ENCODE measurements around the gene TRIM39.

TRIM39 gene

DNA sequence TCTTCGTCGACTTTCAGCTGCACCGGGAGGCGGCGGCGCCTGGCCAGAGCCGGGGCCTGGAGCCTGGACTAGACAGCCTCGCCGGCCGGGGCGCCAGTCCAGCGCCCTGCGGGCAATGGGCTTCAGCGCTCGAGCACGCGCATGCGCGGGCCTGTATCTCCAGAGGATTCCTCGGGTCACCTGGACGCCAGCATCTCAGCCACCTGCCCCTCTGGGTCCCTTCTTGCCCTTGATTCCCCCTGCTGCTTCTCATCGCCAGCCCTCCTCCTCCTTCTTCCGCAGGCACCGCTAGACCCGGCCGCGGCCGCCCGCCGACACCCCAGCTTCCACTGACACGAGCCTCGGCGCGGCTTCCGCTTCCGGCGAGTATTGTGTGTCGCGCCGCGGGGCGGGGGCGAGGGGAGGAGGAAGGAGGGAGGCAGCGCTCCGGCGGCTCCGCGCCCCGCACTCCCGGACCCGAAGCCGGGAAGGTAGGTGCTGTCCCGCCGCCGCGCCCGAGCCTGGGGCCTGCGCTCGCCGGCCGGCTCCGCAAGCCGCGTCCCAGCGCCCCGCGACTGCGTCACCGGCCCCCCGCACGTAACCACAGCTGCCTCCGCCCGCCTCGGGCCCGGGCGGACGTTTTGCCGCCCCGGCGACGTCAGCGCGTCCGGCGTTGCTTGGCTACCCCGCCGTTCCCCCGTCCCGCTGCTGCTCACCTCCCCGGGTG, at the start of gene TRIM39 (continued):
- TF ChIP-seq ZNF473 (tag by site-specific recombination; IDR thresholded peaks at IDR 0.05) (no peak), KLF9 (tag by site-specific recombination; IDR thresholded peaks at IDR 0.05; ENCODE audit: low read depth) (0 out of 2 replicates have a peak, but pooled peaks have one; percentile 42), ZNF248 (tag by site-specific recombination; IDR thresholded peaks at IDR 0.05) (no peak), ZNF423 (tag by site-specific recombination; IDR thresholded peaks at IDR 0.05) (no peak), ZXDB (tag by site-specific recombination; IDR thresholded peaks at IDR 0.05) (no peak; the same call in none of the 2 replicates), ZBTB8A (tag by site-specific recombination; IDR thresholded peaks at IDR 0.05) (peak; percentile 53), ZNF571 (tag by site-specific recombination; IDR thresholded peaks at IDR 0.05) (no peak), ZNF521 (tag by site-specific recombination; IDR thresholded peaks at IDR 0.05) (no peak), ZEB2 (tag by site-specific recombination; IDR thresholded peaks at IDR 0.05) (no peak; the same call in 1 of the 2 replicates), ZSCAN18 (tag by site-specific recombination; IDR thresholded peaks at IDR 0.05) (no peak), ZNF426 (tag by site-specific recombination; IDR thresholded peaks at IDR 0.05) (no peak), ZNF48 (tag by site-specific recombination; IDR thresholded peaks at IDR 0.05) (no peak), ZNF350 (tag by site-specific recombination; IDR thresholded peaks at IDR 0.05) (no peak), ZNF623 (tag by site-specific recombination; IDR thresholded peaks at IDR 0.05) (no peak), SALL2 (tag by site-specific recombination; IDR thresholded peaks at IDR 0.05; ENCODE audit: borderline replicate concordance) (no peak), ZNF157 (tag by site-specific recombination; IDR thresholded peaks at IDR 0.05) (no peak), PRDM6 (tag by site-specific recombination; IDR thresholded peaks at IDR 0.05) (no peak), ZNF121 (tag by site-specific recombination; IDR thresholded peaks at IDR 0.05) (no peak), GLI2 (tag by site-specific recombination; IDR thresholded peaks at IDR 0.05; ENCODE audit: borderline replicate concordance, low read depth) (no peak), ZNF610 (tag by site-specific recombination; IDR thresholded peaks at IDR 0.05; ENCODE audit: borderline replicate concordance) (no peak), ZSCAN30 (tag by site-specific recombination; IDR thresholded peaks at IDR 0.05) (peak; percentile 33; the same call in 1 of the 2 replicates), ZFHX2 (tag by site-specific recombination; conservative IDR thresholded peaks at IDR 0.05) (peak; percentile 20; the same call in 1 of the 2 replicates), ZSCAN23 (tag by site-specific recombination; IDR thresholded peaks at IDR 0.05) (no peak), ZNF596 (tag by site-specific recombination; IDR thresholded peaks at IDR 0.05) (peak; percentile 51), ZNF10 (tag by site-specific recombination; IDR thresholded peaks at IDR 0.05) (no peak; the same call in 1 of the 2 replicates), ZBTB20 (tag by site-specific recombination; IDR thresholded peaks at IDR 0.05) (peak; percentile 89; the same call in 1 of the 2 replicates), ZNF404 (tag by site-specific recombination; IDR thresholded peaks at IDR 0.05) (no peak), ZNF510 (tag by site-specific recombination; IDR thresholded peaks at IDR 0.05; ENCODE audit: insufficient replicate concordance) (no peak), ZNF580 (tag by site-specific recombination; IDR thresholded peaks at IDR 0.05) (no peak), MYNN (tag by site-specific recombination; IDR thresholded peaks at IDR 0.05; ENCODE audit: borderline replicate concordance) (no peak)
- TF ChIP-seq, protein P1, sequence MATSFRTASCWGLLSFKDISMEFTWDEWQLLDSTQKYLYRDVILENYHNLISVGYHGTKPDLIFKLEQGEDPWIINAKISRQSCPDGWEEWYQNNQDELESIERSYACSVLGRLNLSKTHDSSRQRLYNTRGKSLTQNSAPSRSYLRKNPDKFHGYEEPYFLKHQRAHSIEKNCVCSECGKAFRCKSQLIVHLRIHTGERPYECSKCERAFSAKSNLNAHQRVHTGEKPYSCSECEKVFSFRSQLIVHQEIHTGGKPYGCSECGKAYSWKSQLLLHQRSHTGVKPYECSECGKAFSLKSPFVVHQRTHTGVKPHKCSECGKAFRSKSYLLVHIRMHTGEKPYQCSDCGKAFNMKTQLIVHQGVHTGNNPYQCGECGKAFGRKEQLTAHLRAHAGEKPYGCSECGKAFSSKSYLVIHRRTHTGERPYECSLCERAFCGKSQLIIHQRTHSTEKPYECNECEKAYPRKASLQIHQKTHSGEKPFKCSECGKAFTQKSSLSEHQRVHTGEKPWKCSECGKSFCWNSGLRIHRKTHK (tag by site-specific recombination; IDR thresholded peaks at IDR 0.05): no peak
- TF ChIP-seq, protein P2, sequence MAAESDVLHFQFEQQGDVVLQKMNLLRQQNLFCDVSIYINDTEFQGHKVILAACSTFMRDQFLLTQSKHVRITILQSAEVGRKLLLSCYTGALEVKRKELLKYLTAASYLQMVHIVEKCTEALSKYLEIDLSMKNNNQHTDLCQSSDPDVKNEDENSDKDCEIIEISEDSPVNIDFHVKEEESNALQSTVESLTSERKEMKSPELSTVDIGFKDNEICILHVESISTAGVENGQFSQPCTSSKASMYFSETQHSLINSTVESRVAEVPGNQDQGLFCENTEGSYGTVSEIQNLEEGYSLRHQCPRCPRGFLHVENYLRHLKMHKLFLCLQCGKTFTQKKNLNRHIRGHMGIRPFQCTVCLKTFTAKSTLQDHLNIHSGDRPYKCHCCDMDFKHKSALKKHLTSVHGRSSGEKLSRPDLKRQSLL (tag by site-specific recombination; IDR thresholded peaks at IDR 0.05): no peak
- TF ChIP-seq, protein P3, sequence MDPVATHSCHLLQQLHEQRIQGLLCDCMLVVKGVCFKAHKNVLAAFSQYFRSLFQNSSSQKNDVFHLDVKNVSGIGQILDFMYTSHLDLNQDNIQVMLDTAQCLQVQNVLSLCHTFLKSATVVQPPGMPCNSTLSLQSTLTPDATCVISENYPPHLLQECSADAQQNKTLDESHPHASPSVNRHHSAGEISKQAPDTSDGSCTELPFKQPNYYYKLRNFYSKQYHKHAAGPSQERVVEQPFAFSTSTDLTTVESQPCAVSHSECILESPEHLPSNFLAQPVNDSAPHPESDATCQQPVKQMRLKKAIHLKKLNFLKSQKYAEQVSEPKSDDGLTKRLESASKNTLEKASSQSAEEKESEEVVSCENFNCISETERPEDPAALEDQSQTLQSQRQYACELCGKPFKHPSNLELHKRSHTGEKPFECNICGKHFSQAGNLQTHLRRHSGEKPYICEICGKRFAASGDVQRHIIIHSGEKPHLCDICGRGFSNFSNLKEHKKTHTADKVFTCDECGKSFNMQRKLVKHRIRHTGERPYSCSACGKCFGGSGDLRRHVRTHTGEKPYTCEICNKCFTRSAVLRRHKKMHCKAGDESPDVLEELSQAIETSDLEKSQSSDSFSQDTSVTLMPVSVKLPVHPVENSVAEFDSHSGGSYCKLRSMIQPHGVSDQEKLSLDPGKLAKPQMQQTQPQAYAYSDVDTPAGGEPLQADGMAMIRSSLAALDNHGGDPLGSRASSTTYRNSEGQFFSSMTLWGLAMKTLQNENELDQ (tag by site-specific recombination; IDR thresholded peaks at IDR 0.05; ENCODE audit: low read depth): no peak
